ENCODE data around the gene NCF1.
"Not testable (repeated sequence)": the region's sequence is repeated elsewhere in the genome, so short reads cannot be mapped to it uniquely, and the experiment has no call there.

NCF1 gene

DNA sequence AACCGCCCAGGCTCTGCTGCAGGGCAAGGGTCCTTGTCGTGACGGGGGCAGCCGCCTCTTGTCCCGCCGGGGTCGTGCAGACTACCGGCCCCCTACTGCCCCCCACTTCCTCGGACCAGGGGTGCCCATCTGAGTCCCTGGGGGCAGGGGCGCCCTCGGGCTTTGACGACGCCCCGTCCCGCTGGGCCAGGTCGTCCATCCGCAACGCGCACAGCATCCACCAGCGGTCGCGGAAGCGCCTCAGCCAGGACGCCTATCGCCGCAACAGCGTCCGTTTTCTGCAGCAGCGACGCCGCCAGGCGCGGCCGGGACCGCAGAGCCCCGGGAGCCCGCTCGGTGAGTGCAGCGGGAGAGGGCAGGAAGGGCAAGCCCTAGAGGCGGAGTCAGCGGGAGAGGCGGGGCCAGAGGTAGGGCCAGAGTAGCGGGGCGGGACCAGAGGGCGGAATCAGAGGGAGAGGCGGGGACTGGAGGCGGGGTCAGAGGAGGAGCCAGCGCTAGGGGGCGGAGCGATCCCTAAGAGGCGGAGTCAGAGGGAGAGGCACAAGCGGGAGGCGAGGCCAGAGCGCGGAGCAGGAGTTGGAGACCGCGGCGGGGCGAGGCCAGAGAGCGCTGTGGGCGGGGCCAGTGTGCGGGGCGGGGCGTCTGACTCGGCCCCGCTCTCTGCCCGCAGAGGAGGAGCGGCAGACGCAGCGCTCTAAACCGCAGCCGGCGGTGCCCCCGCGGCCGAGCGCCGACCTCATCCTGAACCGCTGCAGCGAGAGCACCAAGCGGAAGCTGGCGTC is 14.7 kb downstream of the NCF1 start:
- DNase-seq = peak; percentile 97

DNA sequence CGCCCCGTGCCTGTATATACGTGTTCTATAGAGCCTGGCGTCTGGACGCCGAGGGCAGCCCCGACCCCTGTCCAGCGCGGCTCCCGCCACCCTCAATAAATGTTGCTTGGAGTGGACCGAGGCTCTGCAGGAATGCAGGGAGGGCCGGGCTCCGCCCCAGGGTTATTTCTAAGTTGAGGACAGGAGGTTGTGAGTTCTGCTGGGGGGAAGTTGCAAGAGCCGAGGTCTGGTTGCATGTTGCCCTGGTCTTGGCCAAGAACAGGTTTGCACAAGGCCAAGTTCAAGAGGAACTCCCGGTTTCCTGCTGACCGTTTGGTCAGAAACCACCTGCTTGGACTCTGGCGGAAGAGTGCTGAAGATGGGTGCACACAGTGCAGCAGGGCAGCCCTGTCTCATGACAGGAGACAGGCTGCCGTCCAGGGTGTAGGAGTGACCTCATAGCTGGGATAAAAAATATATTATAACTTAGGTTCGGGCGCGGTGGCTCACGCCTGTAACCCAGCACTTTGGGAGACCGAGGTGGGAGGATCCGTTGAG is 15.5 kb downstream of the NCF1 start:
- DNase-seq = not testable (repeated sequence)

DNA sequence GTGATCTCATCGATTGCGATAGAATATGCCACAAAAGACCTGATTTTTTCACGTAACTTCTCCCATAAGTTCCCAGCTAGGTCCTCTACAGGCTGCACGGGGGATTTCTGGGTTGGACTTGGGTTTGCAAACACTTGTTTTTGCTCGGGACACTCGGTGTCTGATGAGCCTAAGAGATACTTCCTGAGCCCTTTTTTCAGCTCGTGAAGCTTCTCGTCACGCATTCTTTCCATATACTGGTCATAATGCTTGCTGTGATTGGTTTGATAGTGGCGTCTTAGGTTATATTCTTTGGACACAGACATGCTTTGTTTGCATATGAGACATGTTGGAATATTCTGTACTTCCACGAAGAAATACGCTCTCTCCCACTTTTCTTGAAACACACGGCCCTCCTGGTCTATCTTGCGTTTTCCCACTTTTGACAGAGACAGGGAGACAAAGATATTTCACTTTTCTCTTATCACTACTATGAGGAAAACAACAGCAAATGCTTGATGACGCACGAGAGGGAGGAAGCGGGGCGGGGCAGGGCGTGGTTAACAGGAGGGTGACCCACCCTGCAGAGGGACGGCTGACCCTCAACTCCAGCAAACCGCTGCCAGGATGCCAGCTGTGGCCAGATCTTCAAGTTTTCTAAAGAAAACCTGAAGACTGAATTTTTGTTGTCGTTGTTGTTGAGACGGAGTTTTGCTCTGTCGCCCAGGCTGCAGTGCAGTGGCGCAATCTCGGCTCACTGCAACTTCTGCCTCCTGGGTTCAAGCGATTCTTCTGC is 24.2 kb downstream of the NCF1 start:
- DNase-seq = not testable (repeated sequence)

- DNase-seq = peak; percentile 16
These were observed 24.8 kb downstream of the NCF1 start for GRCh38 chr7:74798644-74799043.

GRCh38 chr7:74815882-74816281 is 42.1 kb downstream of the NCF1 start:
- DNase-seq = not testable (repeated sequence)

DNA sequence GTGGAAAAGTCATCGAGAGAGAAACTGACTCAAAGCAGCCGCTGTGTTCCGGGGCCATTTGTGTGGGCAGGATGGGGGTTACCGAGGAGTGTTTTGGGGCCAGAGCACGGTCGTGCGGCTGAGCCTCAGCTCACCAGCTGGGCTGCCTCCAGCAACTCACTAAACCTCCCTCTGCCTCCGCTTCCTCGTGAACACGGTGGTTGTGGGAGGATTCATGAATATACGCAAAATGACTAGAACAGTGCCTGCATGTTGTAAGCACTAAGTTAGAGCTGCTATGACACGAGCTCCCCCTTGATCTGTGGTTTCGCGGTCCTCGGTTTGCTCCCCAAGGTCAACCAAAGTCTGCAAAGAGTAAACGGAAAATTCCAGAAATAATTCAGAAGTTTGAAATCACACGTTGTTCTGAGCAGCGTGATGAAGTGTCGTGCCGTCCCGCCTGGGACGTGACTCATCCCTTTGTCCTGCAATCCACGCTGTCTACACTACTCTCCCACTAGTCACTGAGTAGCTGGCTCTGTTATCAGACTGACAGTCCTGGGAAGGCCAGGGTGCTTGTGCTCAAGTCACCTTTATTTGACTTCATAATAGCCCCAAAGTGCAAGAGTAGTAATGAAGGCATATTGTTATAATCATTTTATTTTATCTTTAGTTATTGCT is 46.5 kb downstream of the NCF1 start:
- DNase-seq = not testable (repeated sequence)

GRCh38 chr7:74821259-74821658 is 47.4 kb downstream of the NCF1 start:
- DNase-seq = not testable (repeated sequence)

GRCh38 chr7:74829959-74830358 is 56.1 kb downstream of the NCF1 start:
- not testable (repeated sequence) for DNase-seq

- DNase-seq = not testable (repeated sequence)
These were observed 56.6 kb downstream of the NCF1 start for GRCh38 chr7:74830411-74830810.
